Natural killer cell (primary cell): ENCODE data around the gene JADE2. TPM values are rescaled to one million over a fixed set of nuclear protein-coding genes. Genes with fewer than 3 reads are reported as not detected.

Source experiments
- ATAC-seq, 3 donors: fragments of 150-1000 bp in 2 of 3; fragments of 200-7000 bp in 1 of 3; cut with Tn5 transposase; 1 replicate in 1 of 3; 2 replicates in 2 of 3; pipeline ENCODE4 v1.10.0; 2021; ENCODE audit warnings: mild to moderate bottlenecking in 2 of 3, moderate library complexity in 2 of 3
- DNase-seq, 2 donors: peaks; one replicate each; pipeline versions ENCODE4 v3.0.0 to v3.0.0-alpha.2; 2013 to 2021; ENCODE audit warnings: mixed read lengths in 1 of 2
- H3K27ac ChIP-seq: one replicate; pipeline ENCODE4 v1.5.1; 2013; ENCODE audit warnings: mild to moderate bottlenecking, low read length
- H3K27me3 ChIP-seq: one replicate; pipeline ENCODE4 v1.6.1; 2013; ENCODE audit warnings: low read length; ENCODE audit not compliant: control insufficient read depth, insufficient read depth
- H3K36me3 ChIP-seq: one replicate; pipeline ENCODE4 v1.6.1; 2013; ENCODE audit warnings: low read length; ENCODE audit not compliant: control insufficient read depth, insufficient read depth
- H3K4me1 ChIP-seq: one replicate; pipeline ENCODE4 v1.6.1; 2013; ENCODE audit warnings: low read length; ENCODE audit not compliant: control insufficient read depth, insufficient read depth
- H3K4me3 ChIP-seq: one replicate; pipeline ENCODE4 v1.5.1; 2013; ENCODE audit warnings: low read length
- H3K9me3 ChIP-seq: one replicate; pipeline ENCODE4 v1.6.1; 2013; ENCODE audit warnings: low read length; ENCODE audit not compliant: control insufficient read depth, insufficient read depth
- H3K27ac Mint-ChIP-seq, 2 donors: one replicate each; pipeline ENCODE4 v1.8.0; 2022; ENCODE audit warnings: mild to moderate bottlenecking in 2 of 2, mixed read lengths in 2 of 2, moderate library complexity in 1 of 2
- H3K27me3 Mint-ChIP-seq, 2 donors: one replicate each; pipeline ENCODE4 v1.8.0; 2022; ENCODE audit warnings: low read depth in 2 of 2, mixed read lengths in 2 of 2
- H3K36me3 Mint-ChIP-seq: one replicate; pipeline ENCODE4 v1.8.0; 2022; ENCODE audit warnings: mixed read lengths
- H3K4me1 Mint-ChIP-seq, 2 donors: one replicate each; pipeline ENCODE4 v1.8.0; 2022; ENCODE audit warnings: mixed read lengths in 2 of 2
- H3K4me3 Mint-ChIP-seq: one replicate; pipeline ENCODE4 v1.8.0; 2022; ENCODE audit warnings: mild to moderate bottlenecking, moderate library complexity, mixed read lengths
- H3K9me3 Mint-ChIP-seq, 2 donors: one replicate each; pipeline ENCODE4 v1.8.0; 2022; ENCODE audit warnings: mixed read lengths in 2 of 2
- CTCF ChIP-seq: fragments of 200-600 bp; IDR thresholded peaks from one replicate; pipeline ENCODE4 v1.8.0; 2022; ENCODE audit warnings: antibody characterized with exemption
- WGBS: methylation state at CpG from one replicate; pipeline ENCODE4 v1.1.7; 2013; ENCODE audit warnings: missing lambda C conversion rate; ENCODE audit not compliant: insufficient coverage; 5-methylcytosine and 5-hydroxymethylcytosine counted together
- intact Hi-C: fragments of 100-400 bp; cut with micrococcal nuclease; formaldehyde crosslinking; loops from one replicate; pipeline ENCODE4 v1.14.2; 2022
- total RNA-seq, 4 donors: library from RNA; stranded (reverse); fragments of 120-200 nt in 1 of 4; gene quantifications; one replicate each; pipeline versions ENCODE4 v1.2.3 to v1.2.4, GENCODE V29; 2013 to 2022

The JADE2 gene
- total RNA-seq, 3 donors from 2014 or later (not counting 1 experiment from before 2014, with no cell fraction given), result 130 to 174 (median 173) TPM

GRCh38 chr5:134553821-134554267 lies 28.4 kb downstream of the JADE2 start:
- Histone ChIP-seq H3K4me3 (no peak overlapping the region), H3K27ac (peak overlapping the region; percentile 69), H3K9me3 (no peaks in the 10 kb centered on the region), H3K27me3 (no peaks in the 10 kb centered on the region), H3K36me3 (peaks cover 35% of the 10 kb centered on the region), H3K4me1 (peaks cover 51% of the 10 kb centered on the region)
- Mint-ChIP-seq H3K4me3 (no peak overlapping the region), H3K9me3 (no peaks in the 10 kb centered on the region), H3K27ac (peak overlapping the region; percentile 92 to 94), H3K4me1 (peaks cover 46 to 52% of the 10 kb centered on the region in 2 donors), H3K27me3 (no peaks in the 10 kb centered on the region), H3K36me3 (no peaks in the 10 kb centered on the region)
- DNase-seq (no peak), ATAC-seq (no peak)
- WGBS, result 84% methylated on average over 6 of the region's 6 CpGs
- no peak for TF ChIP-seq CTCF
- intact Hi-C loops, result no loop called here

- Mint-ChIP-seq H3K27me3 (no peaks in the 10 kb centered on the region), H3K4me1 (peaks cover 46 to 51% of the 10 kb centered on the region in 2 donors), H3K36me3 (no peaks in the 10 kb centered on the region), H3K27ac (peak overlapping the region; percentile 92 to 94), H3K9me3 (no peaks in the 10 kb centered on the region), H3K4me3 (no peak overlapping the region)
- intact Hi-C loops, result no loop called here
- no peak for TF ChIP-seq CTCF
- Histone ChIP-seq H3K4me1 (peaks cover 55% of the 10 kb centered on the region), H3K27me3 (no peaks in the 10 kb centered on the region), H3K36me3 (peaks cover 39% of the 10 kb centered on the region), H3K4me3 (no peak overlapping the region), H3K9me3 (no peaks in the 10 kb centered on the region), H3K27ac (peak overlapping the region; percentile 69)
- ATAC-seq, result peak; percentile 34 to 60 (median 38)
- WGBS, result 52% methylated on average over 14 of the region's 15 CpGs
- DNase-seq, result peak; percentile 28 to 75
Observed at GRCh38 chr5:134554319-134555222, 29.1 kb downstream of the JADE2 start.

- Histone ChIP-seq H3K36me3 (peaks cover 46% of the 10 kb centered on the region), H3K27me3 (no peaks in the 10 kb centered on the region), H3K4me1 (peaks cover 52% of the 10 kb centered on the region), H3K4me3 (no peak overlapping the region), H3K27ac (peak overlapping the region; percentile 69), H3K9me3 (no peaks in the 10 kb centered on the region)
- H3K27ac Mint-ChIP-seq, result peak overlapping the region; percentile 92 to 94
- no peak for TF ChIP-seq CTCF
- H3K27me3 Mint-ChIP-seq, result no peaks in the 10 kb centered on the region
- no peaks in the 10 kb centered on the region for H3K36me3 Mint-ChIP-seq
- ATAC-seq (no peak), DNase-seq (no peak)
- intact Hi-C loops, result no loop called here
- WGBS, result 47% methylated on average over 7 of the region's 7 CpGs
- peaks cover 42 to 53% of the 10 kb centered on the region in 2 donors for H3K4me1 Mint-ChIP-seq
- H3K9me3 Mint-ChIP-seq, result no peaks in the 10 kb centered on the region
- H3K4me3 Mint-ChIP-seq, result no peak overlapping the region
Observed at GRCh38 chr5:134555223-134555889, 29.9 kb downstream of the JADE2 start.
